ENCODE results near the gene LMOD2.
"Not testable (repeated sequence)": the region's sequence is repeated elsewhere in the genome, so short reads cannot be mapped to it uniquely, and the experiment has no call there.

LMOD2 gene

GRCh38 chr7:123655614-123656013, at the start of gene LMOD2:
Gene LMOD2 (plus strand): TSS chr7:123655866. CDS start chr7:123655964, 98 bp downstream.
- no peak for DNase-seq

GRCh38 chr7:123607423-123607975, 48.2 kb upstream of the LMOD2 start:
- DNase-seq = no peak

GRCh38 chr7:123608991-123609882, 46.4 kb upstream of the LMOD2 start:
- DNase-seq = no peak

GRCh38 chr7:123609883-123610239, 45.8 kb upstream of the LMOD2 start:
- no peak for DNase-seq

GRCh38 chr7:123612024-123612423, 43.6 kb upstream of the LMOD2 start:
- no peak for DNase-seq

- no peak for DNase-seq
These were observed 40.3 kb upstream of the LMOD2 start for GRCh38 chr7:123615344-123615743.

GRCh38 chr7:123616223-123616622, 39.4 kb upstream of the LMOD2 start:
- DNase-seq = no peak

GRCh38 chr7:123621707-123622106, 34.0 kb upstream of the LMOD2 start:
- DNase-seq = no peak

GRCh38 chr7:123622660-123623386, 32.8 kb upstream of the LMOD2 start:
- DNase-seq = no peak

GRCh38 chr7:123624527-123625183, 31.0 kb upstream of the LMOD2 start:
- DNase-seq = peak; percentile 31 to 57

GRCh38 chr7:123625254-123625653, 30.4 kb upstream of the LMOD2 start:
- DNase-seq = no peak

GRCh38 chr7:123627851-123628250, 27.8 kb upstream of the LMOD2 start:
- DNase-seq = no peak

- DNase-seq = no peak
These were observed 26.8 kb upstream of the LMOD2 start for GRCh38 chr7:123628829-123629228.

GRCh38 chr7:123629281-123629680, 26.4 kb upstream of the LMOD2 start:
- no peak for DNase-seq

GRCh38 chr7:123632808-123633207, 22.9 kb upstream of the LMOD2 start:
- no peak for DNase-seq

GRCh38 chr7:123633553-123633952, 22.1 kb upstream of the LMOD2 start:
- DNase-seq = no peak

GRCh38 chr7:123634011-123634573, 21.6 kb upstream of the LMOD2 start:
- DNase-seq = not testable (repeated sequence)

GRCh38 chr7:123635551-123636359, 19.9 kb upstream of the LMOD2 start:
- DNase-seq = no peak

- DNase-seq = no peak
These were observed 18.5 kb upstream of the LMOD2 start for GRCh38 chr7:123637203-123637602.

GRCh38 chr7:123637878-123638277, 17.8 kb upstream of the LMOD2 start:
- no peak for DNase-seq

- no peak for DNase-seq
These were observed 16.0 kb upstream of the LMOD2 start for GRCh38 chr7:123639631-123640030.

GRCh38 chr7:123640583-123640982, 15.1 kb upstream of the LMOD2 start:
- DNase-seq = no peak

All from activated CD4-positive, alpha-beta T cell treated with anti-CD3 and anti-CD28 coated beads for 4 hours (primary cell).